Gastroesophageal sphincter (tissue), 4 donors: ENCODE measurements around the gene PASD1. TPM values are rescaled to one million over a fixed set of nuclear protein-coding genes. Genes with fewer than 3 reads are reported as not detected.
"Not testable (repeated sequence)": the region's sequence is repeated elsewhere in the genome, so short reads cannot be mapped to it uniquely, and the experiment has no call there.

ENCODE experiments used
- ATAC-seq: fragments of 150-250 bp; one replicate; pipeline ENCODE4 v1.9.1; 2016; ENCODE audit warnings: mild to moderate bottlenecking, moderate library complexity
- H3K27ac ChIP-seq, 4 donors: fragments of 200-600 bp; sonication (generic) in 3 of 4; 1 replicate in 3 of 4; 2 replicates in 1 of 4; pipeline ENCODE4 v1.5.1; 2016 to 2019
- H3K27me3 ChIP-seq: fragments of 200-600 bp; sonication (generic); one replicate; pipeline ENCODE4 v1.5.1; 2019
- H3K36me3 ChIP-seq, 2 donors: fragments of 200-600 bp; sonication (generic); one replicate each; pipeline ENCODE4 v1.5.1; 2019; ENCODE audit warnings: control low read depth in 1 of 2
- H3K4me1 ChIP-seq, 3 donors: fragments of 200-600 bp; sonication (generic); 1 replicate in 2 of 3; 2 replicates in 1 of 3; pipeline ENCODE4 v1.5.1; 2016 to 2019; ENCODE audit warnings: control low read depth in 2 of 3
- H3K4me3 ChIP-seq, 2 donors: fragments of 200-600 bp; sonication (generic); one replicate each; pipeline ENCODE4 v1.5.1; 2019; ENCODE audit warnings: mild to moderate bottlenecking in 1 of 2, moderate library complexity in 1 of 2
- H3K9me3 ChIP-seq, 3 donors: fragments of 200-600 bp; sonication (generic); one replicate each; pipeline ENCODE4 v1.5.1; 2017 to 2019; ENCODE audit warnings: control low read depth in 2 of 3
- CTCF ChIP-seq, 4 experiments: fragments of 200-600 bp in 2 of 4; fragments of 450-650 bp in 2 of 4; sonication (generic) in 1 of 4; IDR thresholded peaks; one replicate each; pipeline ENCODE4 v1.5.1; 2017 to 2019; ENCODE audit warnings: antibody characterized with exemption in 4 of 4, mild to moderate bottlenecking in 2 of 4, moderate library complexity in 2 of 4
- EP300 ChIP-seq: sonication (generic); formaldehyde crosslinking; IDR thresholded peaks from one replicate; pipeline ENCODE4 v1.6.1; 2017; ENCODE audit warnings: antibody characterized with exemption, mild to moderate bottlenecking
- POLR2A ChIP-seq, 2 donors: fragments of 450-650 bp; IDR thresholded peaks; one replicate each; pipeline ENCODE4 v1.6.1; 2017; ENCODE audit warnings: antibody characterized with exemption in 2 of 2, mild to moderate bottlenecking in 2 of 2, moderate library complexity in 1 of 2
- POLR2AphosphoS5 ChIP-seq: sonication (generic); formaldehyde crosslinking; IDR thresholded peaks from one replicate; pipeline ENCODE4 v1.6.1; 2017; ENCODE audit warnings: antibody characterized with exemption
- WGBS, 2 donors: methylation state at CpG; one replicate each; pipeline ENCODE4 v1.1.5; 2018; ENCODE audit warnings: low coverage in 1 of 2; 5-methylcytosine and 5-hydroxymethylcytosine counted together
- total RNA-seq, 4 donors: library from RNA; depleted of rRNA; stranded (reverse); fragments of >200 nt; gene quantifications; one replicate each; pipeline ENCODE4 v1.1.0, GENCODE V29; 2016

PASD1 gene
- total RNA-seq, 4 donors from 2014 or later: not detected

DNA sequence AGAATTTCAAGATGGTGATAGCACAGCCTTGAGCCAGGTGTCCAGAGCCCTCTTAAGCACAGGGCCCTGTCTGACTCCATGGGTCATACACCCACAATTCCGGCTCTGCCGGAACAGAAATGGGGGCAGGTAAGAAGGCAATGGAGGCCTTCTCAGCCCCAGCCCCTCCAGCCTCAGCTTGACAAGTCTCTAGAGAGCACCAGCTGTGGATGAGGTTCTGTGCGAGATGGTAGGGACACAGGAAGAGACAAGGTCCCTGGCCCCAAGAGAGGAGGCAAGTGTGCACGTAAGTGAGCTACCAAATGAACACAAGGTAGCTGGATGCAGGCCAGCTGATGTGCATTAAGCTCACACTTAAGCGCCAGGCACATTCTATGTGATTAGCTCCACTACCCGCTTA lies 129.3 kb downstream of the PASD1 start:
- 80 to 100% methylated on average over 2 of the region's 6 CpGs for WGBS, 2 donors
- ATAC-seq: no peak
- Histone ChIP-seq H3K27me3 (peaks cover 14% of the 10 kb centered on the region), H3K4me1 (peaks cover 0 to 5% (median 0%) of the 10 kb centered on the region in 3 donors), H3K4me3 (no peak overlapping the region), H3K27ac (no peak overlapping the region), H3K9me3 (no peaks in the 10 kb centered on the region), H3K36me3 (no peaks in the 10 kb centered on the region)
- no peak for TF ChIP-seq CTCF (IDR thresholded peaks at IDR 0.05)

DNA sequence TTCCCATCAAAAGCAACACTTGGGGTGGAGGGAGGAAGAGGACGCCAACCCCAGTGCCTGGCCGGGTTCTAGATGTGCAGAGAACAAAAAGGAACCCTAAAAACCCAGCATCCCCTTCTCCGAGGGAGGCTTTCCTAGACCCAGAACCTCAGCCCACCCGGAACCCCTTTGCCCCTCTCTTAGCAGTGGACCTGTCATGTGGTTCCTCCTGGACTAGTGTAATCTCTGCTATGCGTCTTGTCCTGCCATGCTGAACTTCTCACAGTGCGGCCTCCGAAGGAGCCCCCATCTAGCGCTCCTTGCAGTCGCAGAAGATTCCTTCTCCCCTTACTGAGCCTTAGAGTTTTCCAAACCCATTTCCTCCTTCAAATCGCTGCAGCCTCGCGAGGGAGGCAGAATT lies 130.6 kb downstream of the PASD1 start:
- ATAC-seq: no peak
- H3K9me3 ChIP-seq: no peaks in the 10 kb centered on the region
- H3K27ac ChIP-seq: no peak overlapping the region
- TF ChIP-seq POLR2AphosphoS5 (no peak), EP300 (no peak), POLR2A (IDR thresholded peaks at IDR 0.05) (no peak), CTCF (IDR thresholded peaks at IDR 0.05) (no peak)
- H3K36me3 ChIP-seq: no peaks in the 10 kb centered on the region
- no peak overlapping the region for H3K4me3 ChIP-seq
- 80 to 100% methylated on average over 1 to 2 of the region's 12 CpGs for WGBS, 2 donors
- peaks cover 14% of the 10 kb centered on the region for H3K27me3 ChIP-seq
- peaks cover 0 to 5% (median 0%) of the 10 kb centered on the region in 3 donors for H3K4me1 ChIP-seq

GRCh38 chrX:151694661-151695582 lies 131.4 kb downstream of the PASD1 start, which contains the start of gene PRRG3:
TSS of gene PRRG3 (plus strand) at chrX:151695458. CDS start at chrX:151698815, 3,357 bp downstream.
- Histone ChIP-seq H3K9me3 (no peaks in the 10 kb centered on the region), H3K27ac (peak within 1 kb of the TSS in 2 of 4 donors; percentile 24 to 43), H3K4me1 (peaks cover 0 to 5% (median 0%) of the 10 kb centered on the region in 3 donors), H3K36me3 (no peaks in the 10 kb centered on the region), H3K4me3 (peak within 1 kb of the TSS in 1 of 2 donors; percentile 43), H3K27me3 (peaks cover 14% of the 10 kb centered on the region)
- ATAC-seq: no peak
- no peak for TF ChIP-seq CTCF (IDR thresholded peaks at IDR 0.05)
- no peak for TF ChIP-seq POLR2A (IDR thresholded peaks at IDR 0.05)
- WGBS, 2 donors: no CpG with 5 or more reads among the region's 100 CpGs

DNA sequence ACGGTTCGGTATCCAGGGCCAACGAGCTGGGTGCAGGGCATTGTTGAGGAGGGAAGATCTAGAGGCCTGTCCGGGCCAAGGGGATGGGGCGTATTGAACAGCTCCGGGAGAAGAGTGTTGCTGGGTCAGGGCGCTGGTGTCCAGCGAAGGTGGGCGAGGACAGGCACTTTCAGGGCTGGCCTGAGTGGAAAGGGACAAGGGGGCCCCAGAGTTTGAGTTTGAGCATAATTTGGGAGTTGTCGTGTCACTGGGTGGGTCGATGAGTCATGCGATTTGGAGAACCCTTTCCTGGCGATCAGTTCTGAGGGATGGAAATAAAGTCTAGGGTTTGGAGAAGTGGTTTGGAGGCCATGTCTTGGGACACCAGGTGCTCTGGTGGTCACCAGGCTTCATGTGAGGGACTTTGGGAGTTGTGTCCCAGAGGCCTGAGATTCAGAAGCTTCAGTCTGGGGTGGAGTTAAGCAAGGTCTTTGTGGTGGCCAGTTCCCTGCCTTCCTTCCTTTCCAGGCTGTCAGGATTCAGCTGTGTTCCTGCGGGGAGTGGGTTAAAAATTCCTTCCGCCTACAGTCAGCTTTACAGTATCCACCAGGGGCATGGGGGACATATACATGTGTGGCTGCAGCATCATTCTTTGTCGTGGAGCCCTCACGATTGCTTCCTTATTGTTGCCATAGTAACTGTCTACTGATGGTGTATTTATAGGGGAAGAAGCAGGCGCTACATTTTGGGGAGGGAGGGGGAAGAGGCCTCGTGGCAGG lies 132.3 kb downstream of the PASD1 start:
- peak overlapping the region in 1 of 2 donors; percentile 43 for H3K4me3 ChIP-seq

GRCh38 chrX:151697082-151697481 lies 133.6 kb downstream of the PASD1 start:
- H3K27me3 ChIP-seq: peaks cover 14% of the 10 kb centered on the region
- 76 to 100% methylated on average over 2 to 4 of the region's 8 CpGs for WGBS, 2 donors
- not testable (repeated sequence) for H3K9me3 ChIP-seq, H3K36me3 ChIP-seq, H3K4me3 ChIP-seq, ATAC-seq, H3K4me1 ChIP-seq
- peak overlapping the region in 1 of 4 donors; percentile 19 for H3K27ac ChIP-seq

More for the DNA sequence above, 132.3 kb downstream of the PASD1 start:
- Histone ChIP-seq H3K36me3 (no peaks in the 10 kb centered on the region), H3K27me3 (peaks cover 14% of the 10 kb centered on the region), H3K9me3 (no peaks in the 10 kb centered on the region), H3K27ac (peak overlapping the region in 2 of 4 donors; percentile 24 to 43), H3K4me1 (peaks cover 0 to 5% (median 0%) of the 10 kb centered on the region in 3 donors)
- 30% methylated on average over 10 of the region's 19 CpGs; no CpG with 5 or more reads in 1 of the 2 donors for WGBS, 2 donors
- ATAC-seq: no peak
- TF ChIP-seq CTCF (IDR thresholded peaks at IDR 0.05) (no peak), POLR2A (IDR thresholded peaks at IDR 0.05) (no peak), POLR2AphosphoS5 (no peak), EP300 (no peak)
